Lower leg skin (tissue), 4 donors: ENCODE results near the gene MED19. TPM values are rescaled to one million over a fixed set of nuclear protein-coding genes. Genes with fewer than 3 reads are reported as not detected.
"Not testable (repeated sequence)": the region's sequence is repeated elsewhere in the genome, so short reads cannot be mapped to it uniquely, and the experiment has no call there.

ENCODE experiments used
- DNase-seq, 2 donors: peaks; one replicate each; pipeline ENCODE4 v3.0.0-alpha.2; 2019; ENCODE audit warnings: low spot score in 2 of 2
- H3K4me3 ChIP-seq: fragments of 200-600 bp; sonication (generic); 2 replicates; pipeline ENCODE4 v1.5.1; 2017; ENCODE audit warnings: mild to moderate bottlenecking, low read depth; ENCODE audit not compliant: poor library complexity, severe bottlenecking
- CTCF ChIP-seq, 3 donors: fragments of 450-650 bp; IDR thresholded peaks; one replicate each; pipeline ENCODE4 v1.5.1; 2016; ENCODE audit warnings: antibody characterized with exemption in 3 of 3, mild to moderate bottlenecking in 3 of 3, moderate library complexity in 2 of 3
- POLR2A ChIP-seq, 2 donors: fragments of 450-650 bp; IDR thresholded peaks; one replicate each; pipeline ENCODE4 v1.6.1; 2016 to 2017; ENCODE audit warnings: antibody characterized with exemption in 2 of 2, mild to moderate bottlenecking in 1 of 2, moderate library complexity in 1 of 2
- WGBS, 2 donors: methylation state at CpG; one replicate each; pipeline ENCODE4 v1.1.5; 2018; 5-methylcytosine and 5-hydroxymethylcytosine counted together
- intact Hi-C: fragments of 100-400 bp; cut with DNase I; formaldehyde crosslinking; loops from one replicate; pipeline ENCODE4 v1.15.0; 2023; ENCODE audit warnings: low total_unique reads
- total RNA-seq, 4 donors: library from RNA; depleted of rRNA; stranded (reverse); fragments of >200 nt; gene quantifications; one replicate each; pipeline ENCODE4 v1.1.0, GENCODE V29; 2016

Gene MED19
- total RNA-seq, 4 donors from 2014 or later: 19.4 to 25.5 (median 23.0) TPM

GRCh38 chr11:57700425-57700824 lies 11.6 kb downstream of the MED19 start:
- no peak for DNase-seq
- WGBS, 2 donors: 60 to 66% methylated on average over 3 of the region's 3 CpGs
- no peak overlapping the region for H3K4me3 ChIP-seq
- intact Hi-C loops: no loop called here
- no peak for TF ChIP-seq POLR2A (IDR thresholded peaks at IDR 0.05)
- TF ChIP-seq CTCF (IDR thresholded peaks at IDR 0.05): no peak

DNA sequence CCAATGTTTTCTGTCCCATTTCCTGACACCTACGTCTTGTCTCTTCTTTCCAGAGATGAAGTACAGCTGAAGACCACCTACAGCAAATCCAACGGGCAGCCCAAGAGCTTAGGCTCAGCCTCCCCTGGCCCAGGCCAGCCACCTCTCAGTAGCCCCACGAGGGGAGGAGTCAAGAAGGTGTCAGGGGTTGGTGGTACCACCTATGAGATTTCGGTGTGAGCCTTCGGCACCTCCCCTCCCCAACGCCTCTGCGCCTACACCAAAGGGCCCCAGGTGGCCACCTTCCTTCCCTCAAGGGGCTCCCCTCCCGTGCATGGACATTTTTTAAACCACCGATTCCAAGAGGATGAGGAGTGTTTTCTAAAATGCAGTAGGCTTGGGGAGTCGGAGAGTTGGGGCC lies 12.2 kb downstream of the MED19 start:
- TF ChIP-seq POLR2A (IDR thresholded peaks at IDR 0.05) (no peak), CTCF (IDR thresholded peaks at IDR 0.05) (no peak)
- WGBS, 2 donors: 86 to 88% methylated on average over 10 of the region's 10 CpGs
- no peak for DNase-seq
- no peak overlapping the region for H3K4me3 ChIP-seq
- intact Hi-C loops: no loop called here

DNA sequence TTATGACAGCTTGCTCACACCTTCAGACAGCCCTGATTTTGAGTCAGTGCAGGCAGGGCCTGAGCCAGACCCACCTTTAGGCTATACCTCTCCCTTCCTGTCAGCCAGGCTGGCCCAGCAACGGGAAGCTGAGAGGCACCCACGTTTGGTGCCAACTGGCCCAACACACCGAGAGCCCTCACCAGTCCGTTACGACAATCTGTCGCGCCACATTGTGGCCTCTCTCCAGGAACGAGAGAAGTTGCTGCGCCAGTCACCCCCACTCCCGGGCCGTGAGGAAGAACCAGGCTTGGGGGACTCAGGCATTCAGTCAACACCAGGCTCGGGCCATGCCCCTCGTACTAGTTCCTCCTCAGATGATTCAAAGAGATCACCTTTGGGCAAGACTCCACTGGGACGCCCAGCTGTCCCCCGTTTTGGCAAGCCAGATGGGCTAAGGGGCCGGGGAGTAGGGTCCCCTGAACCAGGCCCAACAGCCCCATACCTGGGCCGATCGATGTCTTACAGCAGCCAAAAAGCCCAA lies 13.1 kb downstream of the MED19 start:
- 77 to 88% methylated on average over 17 to 18 of the region's 18 CpGs for WGBS, 2 donors
- intact Hi-C loops: no loop called here

DNA sequence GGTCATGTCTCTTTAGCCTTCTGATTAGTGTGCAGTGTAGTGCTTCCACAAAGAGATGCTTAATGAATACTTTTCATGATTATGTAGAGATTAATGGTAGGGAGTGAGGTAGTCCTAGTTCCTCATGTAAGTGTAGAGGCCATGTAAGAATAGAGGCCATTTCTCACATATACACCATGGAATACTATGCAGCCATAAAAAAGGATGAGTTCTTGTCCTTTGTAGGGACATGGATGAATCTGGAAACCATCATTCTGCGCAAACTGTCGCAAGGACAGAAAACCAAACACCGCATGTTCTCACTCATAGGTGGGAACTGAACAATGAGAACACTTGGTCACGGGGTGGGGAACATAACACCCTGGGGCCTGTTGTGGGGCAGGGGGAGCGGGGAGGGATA lies 21.5 kb downstream of the MED19 start:
- intact Hi-C loops, DNase-seq, H3K4me3 ChIP-seq: not testable (repeated sequence)
- WGBS, 2 donors: 99% methylated on average over 5 of the region's 5 CpGs

More for the DNA sequence above, 13.1 kb downstream of the MED19 start:
- TF ChIP-seq CTCF (IDR thresholded peaks at IDR 0.05): no peak
- TF ChIP-seq POLR2A (IDR thresholded peaks at IDR 0.05): no peak
- H3K4me3 ChIP-seq: no peak overlapping the region
- no peak for DNase-seq

GRCh38 chr11:57681168-57681567 lies 30.8 kb downstream of the MED19 start:
- 39 to 55% methylated on average over 1 of the region's 1 CpG for WGBS, 2 donors
- DNase-seq: no peak
- intact Hi-C loops: no loop called here
- no peak overlapping the region for H3K4me3 ChIP-seq
- TF ChIP-seq POLR2A (IDR thresholded peaks at IDR 0.05) (no peak), CTCF (IDR thresholded peaks at IDR 0.05) (no peak)

DNA sequence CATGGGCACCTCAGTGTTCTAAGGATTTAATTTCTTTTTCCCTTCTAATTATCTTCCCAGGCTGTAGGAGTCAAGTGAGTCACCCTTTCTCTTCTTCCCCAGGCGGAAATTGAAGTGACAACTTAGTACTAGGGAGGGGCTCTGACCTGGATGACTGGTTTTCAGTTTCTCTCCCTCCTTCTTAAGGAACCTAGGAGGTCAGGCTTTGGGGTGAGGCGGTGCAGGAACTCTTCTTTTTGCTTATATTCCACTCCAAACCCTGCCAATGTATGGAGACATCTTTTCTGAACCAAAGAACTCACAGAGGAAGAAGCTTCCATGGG lies 31.5 kb downstream of the MED19 start:
- no peak overlapping the region for H3K4me3 ChIP-seq
- 37 to 41% methylated on average over 2 of the region's 2 CpGs for WGBS, 2 donors
- intact Hi-C loops: no loop called here
- DNase-seq: no peak
- TF ChIP-seq POLR2A (IDR thresholded peaks at IDR 0.05): no peak
- TF ChIP-seq CTCF (IDR thresholded peaks at IDR 0.05): no peak
